ENCODE measurements around the gene OPCML. TPM values are rescaled to one million over a fixed set of nuclear protein-coding genes. Genes with fewer than 3 reads are reported as not detected.

Gene OPCML
- total RNA-seq, 2 donors from 2014 or later, result 0.04 TPM; not detected in 1

DNA sequence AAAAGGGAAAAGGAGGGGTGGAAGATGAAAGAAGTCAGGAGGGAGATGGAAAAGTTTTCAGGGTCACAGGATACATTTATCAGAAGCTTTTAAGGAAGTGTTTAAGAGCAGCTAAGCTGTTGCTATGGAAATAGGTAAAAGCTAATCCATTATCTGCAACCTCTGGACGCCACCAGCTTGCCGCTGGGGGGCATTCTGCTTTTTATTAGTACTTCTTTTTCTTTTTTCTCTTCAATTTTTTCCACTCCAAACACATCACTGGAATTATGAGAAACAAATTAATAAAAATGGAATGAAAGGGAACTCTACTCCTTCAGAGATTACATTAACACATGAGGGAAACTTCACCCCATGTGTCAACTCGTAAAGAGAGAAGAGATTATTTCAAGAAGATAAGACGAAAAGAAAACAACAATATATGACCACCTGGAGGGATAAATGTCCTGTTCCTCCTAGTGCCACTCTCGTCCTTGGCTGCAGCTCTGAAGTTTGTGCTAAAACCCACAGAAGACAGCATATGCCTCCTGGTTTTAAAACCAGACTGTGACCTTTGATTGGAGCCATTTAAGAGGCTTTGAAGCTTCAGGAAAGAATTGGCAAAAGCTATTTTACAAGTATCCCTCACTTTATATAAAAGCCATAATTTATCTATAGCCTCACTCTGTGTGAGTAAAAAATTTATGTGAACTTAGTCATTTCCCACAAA, 972.8 kb downstream of the OPCML start:
- DNase-seq (ENCODE audit: low spot score), result no peak
- TF ChIP-seq, protein P1, sequence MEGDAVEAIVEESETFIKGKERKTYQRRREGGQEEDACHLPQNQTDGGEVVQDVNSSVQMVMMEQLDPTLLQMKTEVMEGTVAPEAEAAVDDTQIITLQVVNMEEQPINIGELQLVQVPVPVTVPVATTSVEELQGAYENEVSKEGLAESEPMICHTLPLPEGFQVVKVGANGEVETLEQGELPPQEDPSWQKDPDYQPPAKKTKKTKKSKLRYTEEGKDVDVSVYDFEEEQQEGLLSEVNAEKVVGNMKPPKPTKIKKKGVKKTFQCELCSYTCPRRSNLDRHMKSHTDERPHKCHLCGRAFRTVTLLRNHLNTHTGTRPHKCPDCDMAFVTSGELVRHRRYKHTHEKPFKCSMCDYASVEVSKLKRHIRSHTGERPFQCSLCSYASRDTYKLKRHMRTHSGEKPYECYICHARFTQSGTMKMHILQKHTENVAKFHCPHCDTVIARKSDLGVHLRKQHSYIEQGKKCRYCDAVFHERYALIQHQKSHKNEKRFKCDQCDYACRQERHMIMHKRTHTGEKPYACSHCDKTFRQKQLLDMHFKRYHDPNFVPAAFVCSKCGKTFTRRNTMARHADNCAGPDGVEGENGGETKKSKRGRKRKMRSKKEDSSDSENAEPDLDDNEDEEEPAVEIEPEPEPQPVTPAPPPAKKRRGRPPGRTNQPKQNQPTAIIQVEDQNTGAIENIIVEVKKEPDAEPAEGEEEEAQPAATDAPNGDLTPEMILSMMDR (IDR thresholded peaks at IDR 0.05), result no peak

GRCh38 chr11:132556316-132556715, 976.0 kb downstream of the OPCML start:
- no peaks in the 10 kb centered on the region for H3K36me3 ChIP-seq
- peaks cover 0 to 8% of the 10 kb centered on the region in 2 donors for H3K9me3 ChIP-seq
- H3K4me1 ChIP-seq, result no peaks in the 10 kb centered on the region
- no peak for DNase-seq (ENCODE audit: low spot score)
- no peak overlapping the region for H3K27ac ChIP-seq
- TF ChIP-seq, protein P1 (IDR thresholded peaks at IDR 0.05), result no peak
- H3K27me3 ChIP-seq, result no peaks in the 10 kb centered on the region
- H3K4me3 ChIP-seq, result no peak overlapping the region

More for the DNA sequence above, 972.8 kb downstream of the OPCML start:
- H3K4me3 ChIP-seq, result no peak overlapping the region
- no peaks in the 10 kb centered on the region for H3K27me3 ChIP-seq
- H3K27ac ChIP-seq, result no peak overlapping the region
- H3K36me3 ChIP-seq, result no peaks in the 10 kb centered on the region
- H3K4me1 ChIP-seq, result no peaks in the 10 kb centered on the region
- H3K9me3 ChIP-seq, result no peaks in the 10 kb centered on the region

DNA sequence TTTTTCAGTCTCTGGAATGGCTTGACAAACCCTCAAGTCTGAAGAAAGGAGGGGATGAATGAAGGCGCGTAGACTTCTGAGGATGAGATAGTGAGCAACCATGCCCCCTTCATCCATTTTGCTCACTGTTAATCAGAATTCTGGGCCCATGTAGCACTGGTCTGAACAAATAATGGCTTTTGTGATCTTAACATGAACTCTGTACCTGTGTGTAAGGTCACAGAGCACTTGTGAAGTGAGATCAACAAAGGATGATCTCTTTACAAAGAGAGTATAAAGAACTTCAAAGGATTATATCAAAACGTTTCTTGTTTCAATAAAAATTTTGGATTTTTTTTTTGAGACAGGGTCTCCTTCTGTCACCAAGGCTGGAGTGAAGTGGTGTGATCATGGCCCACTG, 976.7 kb downstream of the OPCML start:
- peaks cover 0 to 10% of the 10 kb centered on the region in 2 donors for H3K9me3 ChIP-seq
- no peaks in the 10 kb centered on the region for H3K36me3 ChIP-seq
- TF ChIP-seq, protein P1 (IDR thresholded peaks at IDR 0.05), result no peak
- H3K27me3 ChIP-seq, result no peaks in the 10 kb centered on the region
- no peak overlapping the region for H3K27ac ChIP-seq
- no peaks in the 10 kb centered on the region for H3K4me1 ChIP-seq
- no peak for DNase-seq (ENCODE audit: low spot score)
- no peak overlapping the region for H3K4me3 ChIP-seq

DNA sequence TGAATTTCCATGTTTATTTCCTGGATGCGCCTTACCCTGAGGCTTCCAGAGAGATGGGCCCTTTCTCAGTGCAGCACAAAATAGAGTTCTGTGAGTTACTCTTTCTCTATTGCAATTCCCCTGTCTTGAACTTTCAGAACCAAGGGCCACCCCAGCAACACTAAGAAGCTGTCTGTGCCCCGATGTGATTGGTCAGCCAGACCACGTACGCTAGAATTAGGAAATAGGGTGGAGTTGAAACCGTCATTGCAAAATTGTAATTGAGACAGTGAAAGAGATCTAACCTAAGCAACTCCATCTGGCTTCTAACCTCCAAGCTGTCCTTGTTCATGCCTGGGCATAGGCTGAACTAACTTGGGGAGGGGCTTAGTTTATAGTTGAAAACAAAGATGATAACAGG, 981.3 kb downstream of the OPCML start:
- Histone ChIP-seq H3K4me3 (no peak overlapping the region), H3K9me3 (peaks cover 0 to 10% of the 10 kb centered on the region in 2 donors), H3K27me3 (no peaks in the 10 kb centered on the region), H3K27ac (no peak overlapping the region), H3K4me1 (no peaks in the 10 kb centered on the region), H3K36me3 (no peaks in the 10 kb centered on the region)
- TF ChIP-seq, protein P1 (IDR thresholded peaks at IDR 0.05), result no peak
- no peak for DNase-seq (ENCODE audit: low spot score)

GRCh38 chr11:132549561-132549960, 982.7 kb downstream of the OPCML start:
- Histone ChIP-seq H3K36me3 (no peaks in the 10 kb centered on the region), H3K27ac (no peak overlapping the region), H3K9me3 (peaks cover 0 to 10% of the 10 kb centered on the region in 2 donors), H3K27me3 (no peaks in the 10 kb centered on the region), H3K4me3 (no peak overlapping the region), H3K4me1 (no peaks in the 10 kb centered on the region)
- no peak for DNase-seq (ENCODE audit: low spot score)
- TF ChIP-seq, protein P1 (IDR thresholded peaks at IDR 0.05), result no peak

- Histone ChIP-seq H3K27ac (no peak overlapping the region), H3K27me3 (no peaks in the 10 kb centered on the region), H3K9me3 (peaks cover 0 to 10% of the 10 kb centered on the region in 2 donors), H3K4me1 (no peaks in the 10 kb centered on the region), H3K4me3 (no peak overlapping the region), H3K36me3 (no peaks in the 10 kb centered on the region)
- DNase-seq (ENCODE audit: low spot score), result no peak
- TF ChIP-seq, protein P1 (IDR thresholded peaks at IDR 0.05), result no peak
Measured at GRCh38 chr11:132549001-132549400, 983.3 kb downstream of the OPCML start.
